ENCODE data around the gene ADAMTSL4. TPM values are rescaled to one million over a fixed set of nuclear protein-coding genes. Genes with fewer than 3 reads are reported as not detected.

The ADAMTSL4 gene
- total and polyA plus RNA-seq, 7 donors, result 2.1 to 36.0 (median 14.6) TPM

DNA sequence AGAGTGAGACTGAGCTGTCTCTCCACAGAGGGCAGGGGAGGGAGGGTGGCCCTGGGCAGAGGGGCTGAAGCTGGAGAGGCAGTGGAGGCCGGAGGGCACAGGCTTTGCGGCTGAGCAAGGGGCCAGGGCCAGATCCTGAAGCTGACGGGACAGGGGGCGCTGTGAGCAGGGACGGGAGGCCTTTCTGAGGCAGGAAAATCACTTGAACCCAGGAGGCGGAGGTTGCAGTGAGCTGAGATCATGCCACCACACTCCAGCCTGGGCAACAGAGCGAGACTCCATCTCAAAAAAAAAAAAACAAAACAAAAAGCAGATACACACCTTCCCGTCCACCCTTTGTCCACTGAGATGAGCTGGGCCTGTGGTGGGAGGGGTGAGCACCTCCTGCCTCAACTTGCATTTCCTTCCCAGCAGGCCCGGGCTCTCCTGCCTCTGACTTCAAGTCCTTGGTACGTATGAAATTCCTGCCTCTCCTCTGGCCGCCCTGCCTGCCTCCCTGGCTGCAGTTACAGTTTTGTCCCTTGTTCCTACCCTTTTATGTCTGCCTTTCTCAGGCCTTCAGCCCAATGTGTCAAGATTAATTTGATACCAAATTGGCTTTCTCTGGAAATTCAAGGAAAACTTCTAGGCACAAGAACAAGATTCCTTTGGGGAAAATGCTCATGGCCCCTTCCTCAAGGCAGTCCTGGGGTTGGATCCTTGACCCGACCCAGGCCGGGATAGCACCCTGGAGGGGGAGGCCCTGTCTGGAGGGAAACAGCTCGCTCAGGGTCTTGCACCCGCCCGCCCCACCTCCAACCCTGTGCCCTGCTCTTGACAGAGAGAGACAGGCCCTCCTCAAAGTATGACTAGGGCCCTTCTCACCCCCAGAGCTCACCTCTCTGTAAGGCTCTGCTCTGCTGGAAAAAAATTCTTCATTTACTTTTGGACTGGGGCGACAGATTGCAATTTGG lies 11.2 kb upstream of the ADAMTSL4 start:
- Histone ChIP-seq H3K27ac (peak overlapping the region; percentile 32 to 83 (median 54)), H3K27me3 (no peaks in the 10 kb centered on the region), H3K9me3 (no peaks in the 10 kb centered on the region), H3K4me1 (peaks cover 0 to 28% (median 11%) of the 10 kb centered on the region in 4 donors), H3K4me3 (no peak overlapping the region), H3K36me3 (no peaks in the 10 kb centered on the region)
- TF ChIP-seq, protein P1, sequence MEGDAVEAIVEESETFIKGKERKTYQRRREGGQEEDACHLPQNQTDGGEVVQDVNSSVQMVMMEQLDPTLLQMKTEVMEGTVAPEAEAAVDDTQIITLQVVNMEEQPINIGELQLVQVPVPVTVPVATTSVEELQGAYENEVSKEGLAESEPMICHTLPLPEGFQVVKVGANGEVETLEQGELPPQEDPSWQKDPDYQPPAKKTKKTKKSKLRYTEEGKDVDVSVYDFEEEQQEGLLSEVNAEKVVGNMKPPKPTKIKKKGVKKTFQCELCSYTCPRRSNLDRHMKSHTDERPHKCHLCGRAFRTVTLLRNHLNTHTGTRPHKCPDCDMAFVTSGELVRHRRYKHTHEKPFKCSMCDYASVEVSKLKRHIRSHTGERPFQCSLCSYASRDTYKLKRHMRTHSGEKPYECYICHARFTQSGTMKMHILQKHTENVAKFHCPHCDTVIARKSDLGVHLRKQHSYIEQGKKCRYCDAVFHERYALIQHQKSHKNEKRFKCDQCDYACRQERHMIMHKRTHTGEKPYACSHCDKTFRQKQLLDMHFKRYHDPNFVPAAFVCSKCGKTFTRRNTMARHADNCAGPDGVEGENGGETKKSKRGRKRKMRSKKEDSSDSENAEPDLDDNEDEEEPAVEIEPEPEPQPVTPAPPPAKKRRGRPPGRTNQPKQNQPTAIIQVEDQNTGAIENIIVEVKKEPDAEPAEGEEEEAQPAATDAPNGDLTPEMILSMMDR (IDR thresholded peaks at IDR 0.05), result no peak
- TF ChIP-seq POLR2AphosphoS5 (IDR thresholded peaks at IDR 0.05), result peak in 1 of 4 donors; percentile 25
- TF ChIP-seq POLR2A (IDR thresholded peaks at IDR 0.05), result no peak
- no peak for TF ChIP-seq EP300 (IDR thresholded peaks at IDR 0.05)
- 79 to 81% methylated on average over 17 of the region's 17 CpGs for WGBS, 2 donors
- intact Hi-C loops (cut with DNase I), result loop anchor here (10.0 kb wide), 1 partner anchor 293 kb away; no protein-coding TSS in a partner anchor
- DNase-seq, result peak; percentile 76

DNA sequence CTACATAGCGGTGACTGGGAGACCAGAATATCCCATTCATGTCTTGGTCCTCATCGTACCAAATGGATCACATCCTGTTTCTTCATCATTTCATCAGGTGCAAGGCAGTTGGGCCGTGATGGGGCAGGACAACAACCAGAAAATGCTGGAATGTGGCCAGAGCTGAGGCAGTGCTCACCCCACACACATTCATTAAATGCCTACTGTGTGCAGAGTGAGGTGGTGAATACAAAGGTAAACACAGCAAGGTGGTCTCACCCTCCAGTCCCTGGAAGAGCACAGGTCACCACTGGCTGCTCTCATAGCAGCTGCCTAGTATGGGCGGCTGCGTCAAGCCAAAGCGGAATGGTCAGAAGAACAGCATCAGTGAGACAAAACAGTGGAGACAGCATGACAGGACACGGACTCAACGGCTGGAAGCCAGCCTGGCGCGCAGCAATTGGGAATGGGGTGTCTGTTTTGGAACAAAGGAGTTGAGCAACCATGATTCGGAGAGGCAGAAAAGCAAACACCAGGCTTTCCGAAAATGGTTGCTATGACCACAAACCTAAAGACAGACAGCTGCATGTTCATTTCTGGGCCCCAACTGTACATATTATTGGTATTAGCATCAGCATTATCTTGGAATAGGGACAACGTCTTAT lies 5.6 kb upstream of the ADAMTSL4 start:
- H3K4me1 ChIP-seq, result peaks cover 0 to 12% (median 4%) of the 10 kb centered on the region in 4 donors
- no peak overlapping the region for H3K4me3 ChIP-seq
- no peaks in the 10 kb centered on the region for H3K36me3 ChIP-seq
- no peaks in the 10 kb centered on the region for H3K27me3 ChIP-seq
- DNase-seq, result no peak
- no peaks in the 10 kb centered on the region for H3K9me3 ChIP-seq
- peak overlapping the region in 3 of 4 donors; percentile 43 to 56 (median 52) for H3K27ac ChIP-seq
- TF ChIP-seq POLR2A (IDR thresholded peaks at IDR 0.05) (no peak), EP300 (IDR thresholded peaks at IDR 0.05) (no peak), POLR2AphosphoS5 (IDR thresholded peaks at IDR 0.05) (peak in 3 of 4 donors; percentile 31 to 58 (median 46))
- TF ChIP-seq, protein P1 (IDR thresholded peaks at IDR 0.05), result no peak
- intact Hi-C loops (cut with DNase I), result no loop called here
- 79 to 80% methylated on average over 13 of the region's 13 CpGs for WGBS, 2 donors

DNA sequence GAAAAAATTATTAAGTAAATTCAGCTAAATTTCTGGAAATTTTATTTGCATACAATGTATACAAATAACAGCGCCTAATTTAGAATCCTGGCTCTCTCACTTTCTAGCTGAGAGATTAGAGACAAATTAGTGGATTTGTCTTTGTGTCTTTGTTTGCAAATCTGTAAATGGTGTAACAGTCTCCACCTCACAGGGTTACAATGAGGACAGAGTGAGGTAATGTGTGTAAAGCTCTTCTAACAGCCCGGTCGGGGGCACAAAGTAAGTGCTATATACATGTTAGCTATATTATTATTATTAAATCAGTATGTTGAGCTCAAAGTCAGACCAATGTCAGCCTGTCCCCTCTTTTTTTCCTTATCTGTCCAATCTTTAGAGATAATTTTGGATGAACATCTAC lies 5.0 kb upstream of the ADAMTSL4 start:
- Histone ChIP-seq H3K27me3 (no peaks in the 10 kb centered on the region), H3K9me3 (no peaks in the 10 kb centered on the region), H3K27ac (peak overlapping the region in 1 of 4 donors; percentile 56), H3K36me3 (no peaks in the 10 kb centered on the region), H3K4me1 (peaks cover 0 to 14% (median 6%) of the 10 kb centered on the region in 4 donors), H3K4me3 (no peak overlapping the region)
- no peak for TF ChIP-seq POLR2A (IDR thresholded peaks at IDR 0.05)
- TF ChIP-seq POLR2AphosphoS5 (IDR thresholded peaks at IDR 0.05), result no peak
- TF ChIP-seq EP300 (IDR thresholded peaks at IDR 0.05), result no peak
- TF ChIP-seq, protein P1 (IDR thresholded peaks at IDR 0.05), result no peak
- 29 to 53% methylated on average over 3 of the region's 3 CpGs for WGBS, 2 donors
- intact Hi-C loops (cut with DNase I), result no loop called here
- no peak for DNase-seq

DNA sequence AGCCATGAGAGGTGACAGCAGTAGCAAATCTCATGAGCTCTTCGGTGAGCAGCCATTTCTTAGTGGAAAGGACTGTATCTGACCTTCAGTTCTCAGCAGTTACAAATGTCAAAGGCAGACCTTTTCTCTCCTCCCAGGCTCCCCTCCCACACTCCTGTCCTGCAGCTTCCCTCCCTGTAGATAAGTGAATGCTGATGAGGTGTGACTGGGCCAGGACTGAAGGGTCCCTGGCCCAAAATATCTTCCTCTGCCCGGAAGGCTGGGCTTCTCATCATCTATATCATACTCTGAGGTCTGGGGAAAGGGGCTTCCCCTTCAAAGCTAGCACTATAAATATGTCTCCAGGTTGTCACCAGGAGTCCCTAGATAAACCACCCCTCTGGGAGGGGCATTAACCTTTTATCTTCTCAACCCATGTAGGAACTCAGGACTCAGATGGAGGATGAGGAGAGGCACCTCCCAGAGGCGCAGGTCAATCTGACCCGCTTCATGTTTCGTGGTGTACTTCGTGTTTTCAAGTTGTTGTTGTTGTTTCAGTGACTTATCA lies 3.6 kb upstream of the ADAMTSL4 start:
- Histone ChIP-seq H3K4me3 (no peak overlapping the region), H3K27ac (peak overlapping the region in 1 of 4 donors; percentile 17), H3K27me3 (no peaks in the 10 kb centered on the region), H3K9me3 (no peaks in the 10 kb centered on the region), H3K4me1 (peaks cover 0 to 27% (median 17%) of the 10 kb centered on the region in 4 donors), H3K36me3 (no peaks in the 10 kb centered on the region)
- WGBS, 2 donors, result 91% methylated on average over 6 of the region's 6 CpGs
- DNase-seq, result no peak
- TF ChIP-seq, protein P1 (IDR thresholded peaks at IDR 0.05), result no peak
- TF ChIP-seq EP300 (IDR thresholded peaks at IDR 0.05) (no peak), POLR2AphosphoS5 (IDR thresholded peaks at IDR 0.05) (no peak), POLR2A (IDR thresholded peaks at IDR 0.05) (no peak)
- intact Hi-C loops (cut with DNase I), result no loop called here

Measured in sigmoid colon (tissue), 7 donors.